GM21423 (cell line): ENCODE results near the gene WDR55.
"Not testable (repeated sequence)": the region's sequence is repeated elsewhere in the genome, so short reads cannot be mapped to it uniquely, and the experiment has no call there.

ENCODE experiments used
- ATAC-seq: cut with Tn5 transposase; IDR thresholded peaks from one replicate; pipeline ENCODE4 v1.9.1; 2021; ENCODE audit warnings: mild to moderate bottlenecking, moderate library complexity; ENCODE audit not compliant: unreplicated experiment

WDR55 gene

GRCh38 chr5:140647042-140647419, 17.7 kb upstream of the WDR55 start:
- no peak for ATAC-seq

- no peak for ATAC-seq
Measured at GRCh38 chr5:140658870-140659269, 5.8 kb upstream of the WDR55 start.

GRCh38 chr5:140660371-140660770, 4.3 kb upstream of the WDR55 start:
- ATAC-seq, result not testable (repeated sequence)

- no peak for ATAC-seq
Measured at GRCh38 chr5:140664030-140664358, 710 bp upstream of the WDR55 start.

GRCh38 chr5:140671035-140671434, 6.3 kb downstream of the WDR55 start:
- ATAC-seq, result not testable (repeated sequence)

GRCh38 chr5:140671472-140672125, 6.9 kb downstream of the WDR55 start:
- ATAC-seq, result no peak

GRCh38 chr5:140672455-140673186, 7.9 kb downstream of the WDR55 start:
- ATAC-seq, result no peak

DNA sequence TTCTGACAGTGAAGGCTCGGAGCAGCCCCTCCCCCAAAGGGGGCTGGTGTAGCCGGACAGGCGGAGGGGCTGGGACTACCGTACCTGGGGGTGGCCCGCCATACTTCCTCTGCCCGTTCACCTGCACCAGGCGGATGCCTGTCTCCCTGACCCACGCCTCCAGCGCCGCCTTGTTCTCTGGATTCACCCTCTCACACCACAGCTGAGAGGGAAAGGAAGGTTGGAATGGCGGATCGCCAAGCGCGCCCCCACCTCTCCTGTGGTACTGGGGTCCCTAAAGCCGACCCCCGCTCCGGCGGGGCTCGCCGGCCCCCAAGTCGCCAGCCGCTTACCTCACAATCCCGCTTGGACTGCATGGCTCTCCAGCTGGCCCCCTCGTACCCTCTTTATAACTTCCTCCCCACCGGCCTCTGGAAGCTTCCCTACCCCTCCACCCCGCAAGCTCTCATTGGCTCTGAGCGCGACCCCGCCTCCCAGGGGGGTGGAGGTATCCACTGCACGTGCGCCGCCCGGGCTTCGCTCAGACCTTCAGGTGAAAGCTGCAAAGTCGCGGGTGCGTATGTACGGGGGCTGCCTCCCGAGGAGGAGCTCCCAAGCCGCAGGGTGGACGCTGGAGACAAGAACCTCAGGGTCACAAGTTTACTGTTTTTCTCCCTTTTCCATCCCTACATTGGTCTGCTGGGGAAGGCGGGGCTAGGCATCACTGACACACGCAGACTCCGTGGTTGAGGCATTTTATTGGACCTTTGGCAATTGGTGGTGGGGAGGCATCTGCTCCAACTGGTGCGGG, 8.7 kb downstream of the WDR55 start, which contains the start of gene DND1:
Gene DND1 (minus strand): TSS at position 390 of the 790 bp plus-strand sequence. CDS start 34 bp downstream, at position 356.
- no peak for ATAC-seq

DNA sequence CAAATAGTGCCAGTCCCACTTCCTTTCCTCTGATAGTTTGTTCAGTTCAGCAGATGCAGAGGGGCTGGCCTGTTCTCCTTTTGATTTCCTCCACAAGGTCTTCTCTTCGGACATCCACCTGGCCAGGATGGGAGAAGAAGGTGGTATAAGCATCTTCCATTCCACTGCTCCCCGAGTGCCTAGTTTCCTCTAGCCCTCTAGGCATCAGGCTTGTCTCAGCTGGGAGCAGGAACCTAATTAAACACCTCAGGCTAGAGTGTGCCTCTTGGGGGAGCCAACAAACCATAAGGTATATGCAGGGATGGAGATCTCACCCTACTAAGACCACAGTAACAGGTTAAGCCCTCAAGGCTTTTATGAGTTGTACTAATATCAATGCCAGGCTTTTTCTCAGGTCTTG, 9.5 kb downstream of the WDR55 start:
- ATAC-seq, result no peak

- no peak for ATAC-seq
Measured at GRCh38 chr5:140674629-140675028, 9.9 kb downstream of the WDR55 start.

DNA sequence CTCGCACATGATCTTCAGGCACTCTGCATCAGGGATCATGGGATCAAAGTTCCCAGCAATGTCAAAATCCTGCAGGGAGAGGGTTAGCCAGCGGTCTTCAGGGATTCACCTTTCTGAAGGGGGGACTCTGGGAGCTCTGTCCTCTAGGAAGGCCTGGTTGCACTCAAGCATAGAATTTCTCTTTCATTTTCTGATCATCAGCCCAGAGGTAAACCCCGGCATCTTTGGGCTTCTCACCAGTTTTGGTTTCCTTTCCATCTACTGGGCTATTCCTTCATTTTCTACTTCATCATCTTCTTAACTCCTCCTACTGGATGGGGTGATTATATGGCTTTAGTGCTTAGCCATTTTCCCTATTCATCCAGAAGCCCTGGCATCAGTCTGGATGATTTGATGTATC, 13.2 kb downstream of the WDR55 start:
- no peak for ATAC-seq

GRCh38 chr5:140678993-140679392, 14.3 kb downstream of the WDR55 start:
- no peak for ATAC-seq

DNA sequence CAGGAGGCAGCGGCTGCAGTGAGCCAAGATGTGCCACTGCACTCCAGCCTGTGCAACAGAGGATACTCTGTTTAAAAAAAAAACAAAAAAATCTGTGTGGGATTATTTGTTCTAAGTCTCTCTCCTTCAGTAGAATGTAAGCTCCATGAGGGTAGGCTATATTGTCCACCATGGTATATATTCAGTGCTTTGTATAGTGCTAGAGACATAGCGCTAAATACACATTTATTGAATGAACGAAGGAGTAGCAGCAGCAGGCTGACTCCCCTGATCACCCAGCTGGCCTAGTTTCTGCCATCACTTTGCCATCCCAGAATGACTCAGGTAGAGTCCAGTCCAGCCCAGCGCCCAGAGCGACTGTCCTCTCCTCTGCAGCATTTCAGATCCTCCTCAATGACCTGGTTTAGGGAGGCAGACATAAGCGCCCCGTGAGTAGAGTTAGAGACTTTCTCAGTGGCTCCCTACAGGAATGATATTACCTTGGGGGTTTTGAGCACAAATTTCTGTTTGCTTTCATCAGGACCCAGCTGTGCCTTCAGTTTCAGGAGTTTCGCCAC, 25.8 kb downstream of the WDR55 start:
- no peak for ATAC-seq

DNA sequence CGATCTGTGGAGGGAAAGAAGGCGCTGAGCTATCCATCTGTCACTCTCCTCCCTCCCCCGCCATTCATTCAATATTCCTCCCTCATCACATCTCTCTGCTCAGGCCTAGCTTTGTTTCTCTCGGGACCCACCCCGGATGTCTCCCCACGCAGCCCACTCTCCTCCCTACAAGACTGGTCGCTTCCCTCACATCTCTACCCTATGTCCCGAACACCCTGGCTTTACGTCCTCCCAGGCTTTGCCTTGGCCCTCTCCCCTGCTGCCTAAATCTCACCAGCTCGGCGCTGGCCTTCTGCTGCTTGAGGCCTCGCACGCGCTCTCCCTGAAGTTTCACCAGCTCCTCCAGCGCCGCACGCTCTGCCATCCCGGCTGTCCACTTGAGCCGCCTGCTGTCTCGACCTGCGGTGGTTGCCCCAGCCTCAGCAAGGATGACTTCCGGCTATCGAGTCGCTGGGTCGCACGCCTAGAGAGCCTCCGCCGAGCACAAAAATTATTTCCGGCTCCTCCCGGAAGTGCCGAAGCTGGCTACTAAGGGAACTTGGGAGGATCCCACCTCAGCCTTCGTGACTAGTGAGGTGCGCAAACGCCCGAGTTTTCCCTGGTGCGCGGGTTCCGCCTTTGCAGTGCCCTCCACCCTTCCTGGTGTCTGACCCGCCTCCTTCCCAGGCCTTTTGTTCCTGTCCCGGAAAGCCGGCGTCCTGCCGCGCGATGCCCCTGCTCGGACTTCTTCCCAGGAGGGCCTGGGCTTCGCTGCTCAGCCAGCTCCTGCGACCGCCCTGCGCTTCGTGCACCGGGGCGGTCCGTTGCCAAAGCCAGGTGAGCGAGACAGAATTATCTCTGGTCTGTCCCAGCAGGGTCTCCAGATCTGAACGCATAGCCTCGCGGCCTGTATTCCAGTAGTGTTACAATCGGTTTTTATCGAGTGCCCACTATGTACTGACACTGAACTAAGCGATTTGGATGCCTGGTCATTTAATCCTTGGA, 26.5 kb downstream of the WDR55 start, which contains the start of the genes HARS1 and HARS2:
Gene HARS1 (minus strand): TSS at position 430 of the 984 bp plus-strand sequence. CDS start 66 bp downstream, at position 364.
Gene HARS2 (plus strand): TSS at position 515 of the 984 bp plus-strand sequence. CDS start 194 bp downstream, at position 709.
- ATAC-seq, result peak; percentile 98

DNA sequence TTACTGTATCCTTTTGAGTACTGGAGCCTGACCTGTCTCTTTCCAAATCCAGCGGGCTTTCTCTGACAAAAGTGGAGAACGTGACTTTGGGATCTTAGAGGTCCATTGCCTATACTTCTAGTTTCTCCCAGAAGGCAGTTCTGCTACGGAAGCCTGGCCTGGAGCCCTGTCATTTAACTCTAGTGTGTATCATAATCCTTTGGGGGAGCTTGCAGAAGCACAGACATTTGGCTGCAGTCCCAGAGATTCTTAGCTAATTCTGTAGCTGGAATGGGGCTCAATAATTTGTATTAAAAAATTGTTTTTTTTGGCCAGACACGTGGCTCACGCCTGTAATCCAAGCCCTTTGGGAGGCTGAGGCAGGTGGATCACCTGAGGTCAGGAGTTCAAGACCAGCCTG, 29.6 kb downstream of the WDR55 start:
- ATAC-seq, result no peak

DNA sequence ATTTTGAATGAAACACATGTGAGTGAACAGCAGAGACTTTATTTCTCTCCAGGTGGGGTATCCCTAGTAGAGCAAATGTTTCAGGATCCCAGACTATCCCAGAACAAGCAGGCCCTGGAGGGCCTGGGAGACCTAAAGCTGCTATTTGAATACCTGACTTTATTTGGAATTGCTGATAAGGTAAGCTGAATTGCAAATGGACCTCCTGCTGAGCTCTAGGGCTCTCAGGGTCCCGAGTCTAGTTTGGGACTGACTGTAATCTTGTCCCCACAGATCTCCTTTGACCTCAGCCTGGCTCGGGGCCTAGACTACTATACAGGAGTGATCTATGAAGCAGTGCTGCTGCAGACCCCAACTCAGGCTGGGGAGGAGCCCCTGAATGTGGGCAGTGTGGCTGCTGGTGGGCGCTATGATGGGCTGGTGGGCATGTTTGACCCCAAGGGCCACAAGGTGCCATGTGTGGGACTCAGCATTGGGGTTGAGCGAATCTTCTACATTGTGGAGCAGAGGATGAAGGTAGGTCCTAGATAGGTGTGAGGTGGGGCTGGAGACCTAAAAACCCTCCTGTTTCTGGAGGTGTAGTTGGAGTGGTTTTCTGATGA, 32.3 kb downstream of the WDR55 start:
- ATAC-seq, result no peak

- peak; percentile 97 for ATAC-seq
Measured at GRCh38 chr5:140700177-140701144, 35.8 kb downstream of the WDR55 start, which contains the start of gene ZMAT2. TSS of gene ZMAT2 (plus strand) at chr5:140700447. CDS start at chr5:140700461, 14 bp downstream.

DNA sequence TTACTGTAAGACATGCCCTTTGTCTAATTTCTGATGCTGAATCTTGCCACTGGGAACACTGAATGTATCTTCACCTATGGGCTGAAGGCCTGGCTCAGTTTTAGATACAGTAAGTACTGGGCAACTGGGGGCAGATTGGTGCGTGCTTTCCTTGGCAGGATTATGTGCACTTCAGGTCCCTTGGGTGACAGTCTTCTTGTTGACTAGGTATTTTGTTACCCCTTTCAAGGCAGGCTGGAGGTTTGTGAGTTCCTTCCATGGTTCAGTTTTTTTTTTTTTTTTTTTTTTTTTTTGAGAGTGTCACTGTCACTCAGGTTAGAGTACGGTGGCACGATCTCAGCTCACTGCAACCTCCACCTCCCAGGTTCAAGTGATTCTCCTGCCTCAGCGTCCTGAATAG, 43.1 kb downstream of the WDR55 start:
- no peak for ATAC-seq
